NCI-H446 treated with DMSO at 0.1 percent for 48 hours (cell line): Measurements from ENCODE around the gene MTUS2.

Experiments used
- DNase-seq: peaks from one replicate; lab custom pipeline; 2025; lab: John Stamatoyannopoulos, UW

MTUS2 gene

DNA sequence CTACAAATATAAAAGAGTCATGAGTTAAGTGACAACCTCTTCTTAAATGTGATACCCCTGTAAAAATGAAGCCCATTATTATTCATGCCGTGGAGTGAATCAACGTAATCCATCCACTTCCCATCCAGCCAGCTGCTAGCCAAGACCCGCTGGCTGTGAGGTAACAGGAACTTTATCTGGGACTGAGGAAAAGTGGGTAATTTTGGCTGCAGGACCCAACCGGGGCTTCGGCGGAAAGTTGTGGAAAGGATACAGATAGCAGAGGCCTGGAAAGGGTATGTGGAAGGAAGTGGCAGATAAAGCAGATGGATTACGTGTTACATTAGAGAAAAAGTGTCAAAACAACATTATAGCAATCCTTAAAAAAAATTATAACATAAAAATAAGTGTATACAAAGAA lies 727.0 kb downstream of the MTUS2 start:
- no peak for DNase-seq

DNA sequence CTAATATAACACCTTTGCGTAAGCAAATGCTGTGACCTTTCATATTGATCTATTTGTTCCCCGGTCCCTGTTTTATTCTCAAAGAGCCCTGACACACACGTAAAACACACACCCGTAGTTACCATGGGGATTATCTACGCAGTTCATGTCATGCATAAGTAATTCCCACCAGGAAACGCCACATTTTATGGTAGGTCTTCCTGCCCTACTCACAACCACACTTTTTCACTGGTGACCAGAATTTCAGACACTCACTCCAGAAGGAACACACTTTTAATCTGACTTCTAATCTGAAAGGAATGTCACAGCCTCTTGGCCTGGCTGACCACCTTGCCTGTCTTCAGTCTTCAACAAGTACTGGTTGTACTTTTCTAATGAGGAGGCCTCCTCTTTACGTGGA lies 728.6 kb downstream of the MTUS2 start:
- no peak for DNase-seq

DNA sequence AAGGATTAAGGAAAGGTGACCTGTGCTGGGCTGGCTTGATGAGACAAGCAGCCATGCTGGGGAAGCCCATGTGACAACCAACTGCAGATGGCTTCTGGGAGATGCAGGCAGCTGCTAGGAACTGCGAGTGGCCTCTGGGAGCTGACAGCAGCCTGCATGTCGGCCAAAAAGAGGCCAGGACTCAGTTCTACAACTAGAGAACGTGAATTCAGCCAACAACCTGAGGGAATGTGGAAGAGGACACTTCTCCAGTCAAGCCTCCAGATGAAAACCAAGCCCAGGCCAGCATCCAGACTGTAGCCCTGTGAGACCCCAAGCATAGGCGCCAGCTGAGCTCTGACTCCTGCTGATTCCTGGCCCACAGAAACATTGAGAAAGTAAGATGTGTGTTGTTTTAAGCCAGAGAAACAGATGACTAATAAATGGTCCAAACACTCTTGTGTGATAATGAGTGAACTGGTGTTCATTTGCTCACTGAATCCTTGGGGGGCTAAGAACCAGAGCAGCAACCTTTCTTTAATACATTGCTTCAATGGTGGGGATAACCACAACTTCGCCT lies 730.4 kb downstream of the MTUS2 start:
- DNase-seq = no peak

DNA sequence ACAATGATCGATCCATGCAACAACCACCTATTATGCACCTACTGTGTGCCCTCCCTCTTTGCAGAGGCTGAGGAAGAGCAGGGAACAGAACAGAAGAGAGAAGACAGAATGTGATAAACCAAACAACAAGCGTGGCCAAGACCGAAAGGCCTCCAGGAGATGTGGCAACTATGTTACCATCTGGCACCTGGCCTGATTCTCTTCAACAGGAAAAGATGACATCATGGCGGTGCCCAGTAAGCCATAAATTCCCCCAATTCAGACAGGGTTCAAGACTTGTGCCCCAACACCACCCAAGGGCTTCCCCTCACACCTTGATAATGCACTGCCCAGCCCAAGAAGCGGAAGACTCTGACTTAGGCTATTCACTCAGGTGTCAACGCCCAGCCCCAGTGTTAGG lies 731.1 kb downstream of the MTUS2 start:
- DNase-seq = no peak
